M059J (cell line): Measurements from ENCODE around the gene CELF5. TPM values are rescaled to one million over a fixed set of nuclear protein-coding genes. Genes with fewer than 3 reads are reported as not detected.
"Not testable (repeated sequence)": the region's sequence is repeated elsewhere in the genome, so short reads cannot be mapped to it uniquely, and the experiment has no call there.

ENCODE experiments used
- DNase-seq: peaks from one replicate; pipeline ENCODE4 v3.0.0-alpha.2; 2012; ENCODE audit warnings: low read depth
- total RNA-seq: library from RNA; depleted of rRNA; stranded (reverse); fragments of >200 nt; shearing (Covaris generic); gene quantifications from 2 replicates; pipeline ENCODE4 v1.2.3, GENCODE V29; 2014

Gene CELF5
- total RNA-seq, 1 experiment from 2014 or later, result not detected

DNA sequence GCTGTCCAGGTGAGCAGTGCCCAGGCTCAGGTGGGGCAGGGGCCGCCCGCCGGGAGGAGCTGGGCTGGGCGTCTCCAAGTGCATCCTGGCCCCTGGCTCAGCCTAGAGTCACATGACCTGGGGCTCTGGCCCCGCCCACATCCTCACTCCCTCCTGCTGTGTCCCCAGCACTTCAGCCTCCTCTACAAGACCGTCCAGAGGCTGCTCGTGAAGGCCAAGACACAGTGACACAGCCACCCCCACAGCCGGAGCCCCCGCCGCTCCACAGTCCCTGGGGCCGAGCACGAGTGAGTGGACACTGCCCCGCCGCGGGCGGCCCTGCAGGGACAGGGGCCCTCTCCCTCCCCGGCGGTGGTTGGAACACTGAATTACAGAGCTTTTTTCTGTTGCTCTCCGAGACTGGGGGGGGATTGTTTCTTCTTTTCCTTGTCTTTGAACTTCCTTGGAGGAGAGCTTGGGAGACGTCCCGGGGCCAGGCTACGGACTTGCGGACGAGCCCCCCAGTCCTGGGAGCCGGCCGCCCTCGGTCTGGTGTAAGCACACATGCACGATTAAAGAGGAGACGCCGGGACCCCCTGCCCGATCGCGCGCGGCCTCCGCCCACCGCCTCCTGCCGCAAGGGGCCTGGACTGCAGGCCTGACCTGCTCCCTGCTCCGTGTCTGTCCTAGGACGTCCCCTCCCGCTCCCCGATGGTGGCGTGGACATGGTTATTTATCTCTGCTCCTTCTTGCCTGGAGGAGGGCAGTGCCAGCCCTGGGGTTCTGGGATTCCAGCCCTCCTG is 16.8 kb upstream of the CELF5 start:
- DNase-seq, result no peak

GRCh38 chr19:3208317-3209207 is 15.9 kb upstream of the CELF5 start:
- DNase-seq, result no peak

GRCh38 chr19:3210347-3211017 is 14.0 kb upstream of the CELF5 start:
- DNase-seq, result peak; percentile 34

DNA sequence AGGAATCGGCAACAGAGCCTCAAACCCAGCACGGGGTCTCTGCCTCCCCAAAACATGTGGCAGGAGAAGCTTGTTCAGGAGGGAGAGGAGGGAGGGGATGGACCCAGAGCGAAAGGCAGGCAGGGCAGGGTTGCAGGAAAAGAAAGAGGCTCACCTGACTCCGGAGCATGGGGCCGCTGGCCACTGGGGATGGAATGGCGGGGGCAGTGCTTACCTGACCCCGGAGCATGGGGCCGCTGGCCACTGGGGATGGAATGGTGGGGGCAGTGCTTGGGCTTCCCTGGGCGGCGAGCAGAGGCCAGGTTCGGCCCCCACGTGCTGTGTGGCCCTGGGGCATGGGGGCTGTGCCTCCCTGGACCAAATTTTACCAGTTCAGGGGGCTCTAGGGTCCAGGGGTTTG is 13.3 kb upstream of the CELF5 start:
- no peak for DNase-seq

GRCh38 chr19:3213159-3213558 is 11.3 kb upstream of the CELF5 start:
- no peak for DNase-seq

DNA sequence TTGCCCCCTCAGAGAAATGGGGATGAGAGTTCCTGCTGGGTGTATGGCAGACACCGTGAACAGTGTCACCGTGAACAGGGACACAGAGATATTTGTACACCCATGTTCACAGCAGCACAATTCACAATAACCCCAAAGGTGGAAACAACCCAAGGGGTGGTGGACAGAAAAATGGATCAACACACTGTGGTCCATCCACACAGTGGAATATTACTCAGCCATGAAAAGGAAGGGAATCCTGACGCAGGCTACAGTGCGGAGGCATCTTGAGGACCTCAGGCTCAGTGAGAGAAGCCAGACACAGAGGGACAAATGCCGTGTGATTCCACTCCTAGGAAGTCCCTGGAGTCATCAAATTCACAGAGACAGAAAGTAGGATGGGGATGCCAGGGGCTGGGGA is 7.6 kb upstream of the CELF5 start:
- no peak for DNase-seq

GRCh38 chr19:3220576-3220975 is 3.9 kb upstream of the CELF5 start:
- DNase-seq, result no peak

- not testable (repeated sequence) for DNase-seq
These were observed 2.9 kb upstream of the CELF5 start for GRCh38 chr19:3221576-3221975.

DNA sequence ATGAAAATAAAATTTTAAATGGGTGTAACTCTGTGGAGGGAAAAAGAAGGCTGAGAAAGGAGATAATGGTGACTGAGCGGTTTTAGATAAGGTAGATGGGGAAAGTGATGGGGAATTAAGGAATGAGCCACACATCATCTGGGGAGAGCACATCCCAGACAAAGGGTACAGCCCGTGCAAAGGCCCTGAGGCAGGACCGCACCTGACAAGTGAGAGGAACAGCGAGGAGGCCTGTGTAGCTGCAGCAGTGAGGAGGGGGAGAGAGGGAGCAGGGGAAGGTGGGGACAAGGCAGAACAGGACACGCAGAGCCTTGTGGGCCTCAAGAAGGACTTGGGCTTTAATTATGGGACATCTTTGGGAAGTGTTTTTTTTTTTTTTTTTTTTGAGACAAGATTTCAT is 1.8 kb upstream of the CELF5 start:
- DNase-seq, result no peak

DNA sequence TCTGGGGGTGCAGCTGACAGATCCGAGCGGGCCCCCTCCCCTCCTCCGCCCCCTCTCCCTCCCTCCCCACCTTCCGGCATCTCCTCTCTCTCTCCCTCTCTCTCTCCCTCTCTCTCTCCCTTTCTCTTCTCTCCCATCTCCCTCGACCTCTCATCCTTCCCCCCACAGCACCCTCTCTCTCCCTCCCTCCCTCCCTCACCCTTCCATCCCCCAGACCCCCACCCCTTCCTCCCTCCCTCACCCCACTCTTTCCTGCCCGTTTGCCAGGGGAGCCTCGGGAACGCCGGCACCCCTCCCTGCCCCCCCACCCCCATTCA is 666 bp downstream of the CELF5 start:
- DNase-seq, result no peak

DNA sequence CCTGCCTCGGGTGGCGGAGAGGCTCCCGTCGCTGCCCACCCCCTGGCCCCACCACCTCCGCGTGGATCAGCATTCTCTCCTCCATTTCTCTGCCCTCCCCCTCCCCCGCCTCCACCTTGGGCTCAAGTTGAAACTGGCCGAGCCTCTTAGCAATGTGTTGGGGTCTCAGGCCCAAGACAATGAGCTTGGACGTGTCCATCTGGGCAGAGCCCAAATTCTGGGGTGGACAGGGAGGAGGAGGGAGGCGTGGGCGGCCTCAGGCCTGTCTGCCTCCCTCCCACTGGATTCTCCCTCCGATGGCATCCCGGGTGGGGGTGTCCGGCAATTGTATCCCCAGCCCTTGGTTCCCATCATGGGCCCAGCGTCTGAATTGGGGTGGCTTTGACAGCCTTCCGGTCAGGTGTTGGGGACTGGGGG is 1.2 kb downstream of the CELF5 start:
- DNase-seq, result no peak

- DNase-seq, result no peak
These were observed 2.7 kb downstream of the CELF5 start for GRCh38 chr19:3227054-3227626.

GRCh38 chr19:3229346-3229743 is 4.9 kb downstream of the CELF5 start:
- no peak for DNase-seq

DNA sequence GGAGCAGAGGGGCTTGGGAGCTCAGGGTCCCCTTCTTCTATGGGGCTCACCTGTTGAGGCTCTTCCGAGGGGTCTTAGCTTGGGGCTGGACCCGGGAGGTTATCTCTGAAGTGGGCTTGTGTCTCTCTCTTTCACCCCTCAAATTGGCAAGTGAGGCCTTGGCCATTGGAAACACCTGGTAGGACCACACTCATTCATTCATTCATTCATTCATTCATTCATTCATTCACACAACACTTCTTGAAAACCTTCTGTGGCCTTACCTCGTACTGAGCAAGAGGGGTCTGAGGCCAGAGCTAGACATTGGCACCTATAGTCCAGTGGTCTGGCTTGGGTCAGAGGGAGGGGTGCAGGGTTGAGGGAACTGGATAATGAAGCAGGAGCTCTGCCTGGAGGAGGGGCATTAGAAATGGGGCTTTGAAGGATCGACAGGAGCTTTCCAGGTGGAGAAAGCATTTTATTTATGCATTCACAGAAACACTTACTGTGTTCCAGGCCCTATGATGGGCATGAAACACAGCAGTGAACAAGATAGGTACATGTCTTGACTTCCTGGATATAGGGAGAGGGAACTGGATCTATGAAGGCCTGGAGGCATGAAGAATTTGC is 5.5 kb downstream of the CELF5 start:
- DNase-seq, result no peak

GRCh38 chr19:3231288-3231687 is 6.8 kb downstream of the CELF5 start:
- DNase-seq, result no peak

DNA sequence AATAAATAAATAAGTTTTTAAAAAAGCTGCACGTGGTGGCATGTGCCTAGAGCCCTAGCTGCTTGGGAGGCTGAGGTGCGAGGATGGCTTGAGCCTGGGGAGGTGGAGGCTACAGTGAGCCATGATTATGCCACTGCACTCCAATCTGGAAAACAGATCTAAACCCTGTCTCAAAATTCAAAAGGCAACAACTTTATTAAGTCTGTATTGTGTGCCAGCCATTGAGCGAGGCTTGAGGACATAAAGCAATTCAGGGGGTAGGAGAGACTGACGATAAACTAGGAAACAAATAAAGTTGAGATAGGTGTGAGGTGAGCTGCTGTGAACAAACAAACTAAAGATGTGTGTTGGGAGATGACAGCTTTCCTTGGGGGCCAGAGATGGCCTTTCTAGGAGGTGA is 8.7 kb downstream of the CELF5 start:
- DNase-seq, result no peak

- no peak for DNase-seq
These were observed 9.4 kb downstream of the CELF5 start for GRCh38 chr19:3233831-3234230.

DNA sequence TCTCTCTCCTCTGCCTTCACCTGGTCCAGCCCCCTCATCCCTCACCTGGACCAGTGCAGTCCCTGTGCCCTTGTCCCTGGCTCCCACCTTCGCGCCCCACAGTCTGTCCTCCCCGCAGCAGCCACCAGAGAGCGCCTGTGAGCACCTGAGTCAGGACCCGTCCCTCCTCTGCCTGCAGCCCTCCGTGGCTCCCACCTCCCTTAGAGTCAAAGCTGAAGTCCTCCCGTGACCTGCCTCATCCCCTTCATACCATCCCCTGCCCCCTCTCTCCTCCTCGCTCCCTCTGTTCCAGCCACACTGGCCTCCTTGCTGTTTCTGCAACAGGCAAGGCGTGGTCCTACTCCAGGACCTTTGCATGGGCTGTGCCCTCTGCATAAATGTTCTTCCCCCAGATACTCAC is 10.3 kb downstream of the CELF5 start:
- DNase-seq, result no peak

GRCh38 chr19:3235604-3236003 is 11.1 kb downstream of the CELF5 start:
- DNase-seq, result not testable (repeated sequence)

GRCh38 chr19:3236272-3236671 is 11.8 kb downstream of the CELF5 start:
- DNase-seq, result no peak

GRCh38 chr19:3238066-3238561 is 13.7 kb downstream of the CELF5 start:
- DNase-seq, result no peak

- no peak for DNase-seq
These were observed 14.9 kb downstream of the CELF5 start for GRCh38 chr19:3239367-3239766.
